ENCODE measurements around the gene CAPN2.
"Not testable (repeated sequence)": the region's sequence is repeated elsewhere in the genome, so short reads cannot be mapped to it uniquely, and the experiment has no call there.

CAPN2 gene

GRCh38 chr1:223794136-223794880 lies 82.0 kb downstream of the CAPN2 start:
- DNase-seq, result no peak

GRCh38 chr1:223796210-223796609 lies 83.9 kb downstream of the CAPN2 start:
- no peak for DNase-seq

DNA sequence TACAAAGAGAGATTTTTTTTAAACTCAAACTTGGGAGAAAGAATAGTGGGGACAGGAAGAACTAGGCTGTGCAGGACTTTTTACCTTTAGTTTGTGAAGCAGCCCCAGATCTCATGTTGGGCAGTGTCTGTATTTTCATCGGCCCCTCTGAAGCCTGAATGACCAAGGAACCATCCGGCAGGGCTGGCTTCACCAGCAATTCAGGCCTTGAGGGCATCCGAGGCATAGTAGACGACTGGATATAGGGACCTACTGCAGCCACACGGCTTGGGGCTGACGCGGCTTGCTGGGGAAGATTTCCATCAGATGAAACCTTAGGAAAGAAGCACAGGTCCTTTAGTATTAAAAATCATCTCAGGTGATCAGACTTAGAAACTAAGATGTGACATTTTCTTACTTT lies 89.7 kb downstream of the CAPN2 start:
- DNase-seq, result no peak

DNA sequence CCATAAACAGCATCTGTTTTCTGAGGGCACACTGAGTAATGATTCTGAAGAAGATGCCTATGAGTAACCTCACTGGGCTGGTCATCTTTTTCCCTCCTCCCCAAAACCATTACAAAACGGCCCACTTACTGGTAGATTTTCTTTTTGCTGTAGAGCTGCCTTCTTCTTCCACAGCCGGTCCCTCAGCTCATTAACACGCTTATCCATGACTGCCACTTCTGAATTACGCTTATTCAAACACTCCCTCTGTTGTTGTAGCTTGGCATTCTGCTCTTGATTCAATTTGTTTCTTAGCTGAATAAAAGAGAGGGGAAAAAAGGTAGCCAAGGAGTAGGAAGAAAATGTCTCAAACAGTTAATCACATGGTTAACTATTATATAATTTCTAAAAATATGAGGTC lies 90.3 kb downstream of the CAPN2 start:
- no peak for DNase-seq

- DNase-seq, result no peak
Observed at GRCh38 chr1:223803211-223803610, 90.9 kb downstream of the CAPN2 start.

DNA sequence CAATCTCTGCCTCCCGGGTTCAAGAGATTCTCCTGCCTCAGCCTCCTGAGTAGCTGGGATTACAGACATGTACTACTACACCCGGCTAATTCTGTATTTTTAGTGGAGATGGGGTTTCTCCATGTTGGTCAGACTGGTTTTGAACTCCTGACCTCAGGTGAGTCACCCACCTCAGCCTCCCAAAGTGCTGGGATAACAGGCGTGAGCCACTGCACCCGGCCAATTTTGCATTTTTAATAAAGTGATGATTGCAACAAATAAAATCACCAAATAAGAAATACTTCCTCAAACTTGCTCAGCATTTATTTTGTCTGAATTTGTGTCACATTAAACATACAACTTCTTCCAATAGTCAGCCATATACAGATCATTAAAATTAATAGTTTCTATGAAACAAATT lies 97.6 kb downstream of the CAPN2 start:
- not testable (repeated sequence) for DNase-seq

DNA sequence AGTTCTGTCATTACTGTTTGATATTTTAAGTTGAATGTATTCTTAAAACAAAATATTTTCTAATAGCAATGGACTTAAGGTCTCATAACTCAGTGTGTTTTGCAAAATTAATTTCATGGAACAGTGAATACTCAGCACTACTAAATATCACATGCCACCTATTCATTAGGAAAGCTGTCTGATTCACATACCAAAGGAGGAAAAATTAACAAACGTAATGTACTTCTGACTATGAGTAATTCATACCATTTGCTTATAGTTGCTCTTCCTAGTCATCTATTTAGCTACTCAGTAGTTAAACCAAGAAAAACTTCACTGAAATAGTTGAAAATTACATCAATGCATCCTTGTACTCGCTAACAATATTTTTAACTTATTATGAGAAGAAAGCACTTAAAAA lies 98.2 kb downstream of the CAPN2 start:
- no peak for DNase-seq

- peak; percentile 8 for DNase-seq
Observed at GRCh38 chr1:223811634-223812101, 99.3 kb downstream of the CAPN2 start.

DNA sequence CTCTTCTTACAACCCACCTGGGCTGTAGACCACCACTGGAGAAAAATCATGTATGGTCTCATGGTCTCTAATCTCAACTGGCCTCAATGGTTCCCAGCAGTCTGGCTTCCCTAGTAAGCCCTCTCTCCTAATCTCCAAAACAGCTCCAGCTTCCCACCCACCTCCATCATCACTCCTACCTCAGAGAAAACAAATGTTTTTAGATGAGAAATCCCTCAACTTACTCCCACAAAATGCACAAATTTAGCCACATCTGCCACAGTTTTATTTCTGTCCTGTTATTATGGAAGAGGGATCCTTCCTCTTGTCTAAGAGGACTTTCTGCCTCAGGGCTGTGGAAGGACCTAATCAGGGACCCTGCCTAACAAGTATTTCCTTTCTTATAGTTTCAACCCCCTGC lies 101.3 kb downstream of the CAPN2 start:
- DNase-seq, result no peak

- no peak for DNase-seq
Observed at GRCh38 chr1:223815020-223815853, 102.9 kb downstream of the CAPN2 start.

GRCh38 chr1:223815865-223816264 lies 103.5 kb downstream of the CAPN2 start:
- no peak for DNase-seq

DNA sequence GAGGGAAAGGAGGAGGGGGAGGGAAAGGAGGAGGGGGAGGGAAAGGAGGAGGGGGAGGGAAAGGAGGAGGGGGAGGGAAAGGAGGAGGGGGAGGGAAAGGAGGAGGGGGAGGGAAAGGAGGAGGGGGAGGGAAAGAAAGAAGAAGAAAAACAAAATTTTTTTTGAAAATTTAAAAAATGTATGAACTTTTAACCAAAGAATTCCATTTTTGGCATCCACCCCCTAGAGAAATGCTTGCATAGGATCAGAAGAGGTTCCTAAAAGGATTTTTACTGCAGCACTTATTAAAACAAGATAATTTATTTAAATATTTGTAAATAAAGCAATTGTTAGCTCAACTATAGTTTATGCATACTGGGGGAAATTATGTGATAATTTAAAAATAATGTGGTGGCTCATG lies 104.9 kb downstream of the CAPN2 start:
- DNase-seq, result not testable (repeated sequence)

- DNase-seq, result no peak
Observed at GRCh38 chr1:223819730-223820514, 107.6 kb downstream of the CAPN2 start.

DNA sequence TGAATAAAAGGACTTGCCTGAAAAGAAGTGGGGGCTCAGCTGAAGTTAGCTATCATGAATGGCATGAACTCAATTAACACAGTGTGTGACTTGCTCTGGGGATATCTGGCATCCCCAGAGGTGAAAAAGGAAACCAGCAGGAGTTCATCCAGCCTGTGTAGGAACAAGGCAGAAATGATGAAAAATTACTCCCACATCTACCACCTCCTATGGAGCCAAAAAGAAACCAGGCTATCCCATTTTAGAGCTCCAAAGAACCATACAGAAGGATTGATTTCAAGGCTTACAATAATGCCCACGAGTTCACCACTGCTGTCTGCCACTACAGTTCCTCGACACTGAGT lies 108.1 kb downstream of the CAPN2 start:
- no peak for DNase-seq

- DNase-seq, result no peak
Observed at GRCh38 chr1:223820971-223821370, 108.6 kb downstream of the CAPN2 start.

DNA sequence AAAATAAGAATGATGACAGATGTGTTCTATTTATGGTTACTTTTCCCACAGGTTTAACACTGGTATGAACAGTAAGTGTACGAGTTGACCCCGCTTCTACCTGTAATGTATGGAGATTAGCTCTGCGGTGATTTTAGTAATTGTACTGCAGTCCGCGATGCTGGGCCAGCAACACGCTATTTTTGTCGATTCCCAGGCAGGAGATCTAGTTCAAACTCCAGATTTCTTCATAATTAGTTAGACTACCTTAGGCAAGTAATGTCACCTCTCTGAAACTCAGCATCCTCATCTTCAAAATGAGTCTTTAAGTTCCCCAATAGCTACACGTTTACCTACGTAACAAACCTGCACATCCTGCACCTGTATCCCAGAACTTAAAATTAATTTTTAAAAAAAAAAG lies 111.9 kb downstream of the CAPN2 start:
- DNase-seq, result no peak

- no peak for DNase-seq
Observed at GRCh38 chr1:223824712-223825111, 112.4 kb downstream of the CAPN2 start.
